Stimulated activated CD8-positive, alpha-beta memory T cell treated with anti-CD3 and anti-CD28 coated beads, Interleukin-2, amount 100 ng/mL, for 48 hours (primary cell): Measurements from ENCODE around the gene SPON1.
"Not testable (repeated sequence)": the region's sequence is repeated elsewhere in the genome, so short reads cannot be mapped to it uniquely, and the experiment has no call there.

Experiments used
- DNase-seq, 2 donors: peaks; one replicate each; pipeline ENCODE4 v3.0.0-alpha.2; 2020; ENCODE audit warnings: low read depth in 2 of 2

SPON1 gene

DNA sequence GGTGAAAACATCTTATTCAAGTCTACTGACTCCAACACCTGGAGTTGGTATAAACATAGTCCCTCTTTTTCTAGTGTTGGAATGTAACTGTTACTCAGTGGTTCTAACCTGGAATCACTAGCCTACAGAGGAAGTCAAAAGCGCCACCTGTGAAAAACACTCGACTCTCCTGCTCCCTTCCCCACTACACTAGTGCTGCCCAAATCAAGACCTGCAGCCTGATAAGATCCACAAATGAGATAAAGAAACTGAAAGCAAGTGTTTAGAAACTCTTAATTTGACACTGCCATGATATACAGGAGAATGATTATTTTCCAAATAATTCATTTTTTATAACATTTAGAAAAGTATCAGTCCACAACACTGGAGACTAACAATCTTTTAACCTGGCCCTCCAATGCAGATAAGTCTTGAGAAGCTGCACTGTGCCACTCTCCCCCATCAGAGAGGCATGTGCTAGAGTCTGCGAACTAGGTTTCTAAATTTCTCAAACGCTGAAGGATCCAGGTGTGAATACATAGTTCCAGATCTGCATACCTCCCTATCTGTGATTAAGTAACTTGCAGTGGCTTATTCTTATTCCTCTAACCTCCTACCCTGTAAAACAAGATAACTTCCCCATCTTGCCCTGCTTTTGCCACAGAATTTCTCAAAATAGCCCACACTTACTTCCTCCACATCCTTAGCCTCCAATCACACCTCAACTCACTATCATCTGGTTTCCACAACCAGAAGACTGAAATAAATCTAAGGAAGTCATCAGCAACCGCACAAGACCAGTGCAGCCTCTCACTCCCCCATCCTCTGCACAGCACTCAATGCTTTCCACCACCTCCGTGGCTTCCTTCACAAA is 308.4 kb downstream of the SPON1 start:
- DNase-seq: no peak

DNA sequence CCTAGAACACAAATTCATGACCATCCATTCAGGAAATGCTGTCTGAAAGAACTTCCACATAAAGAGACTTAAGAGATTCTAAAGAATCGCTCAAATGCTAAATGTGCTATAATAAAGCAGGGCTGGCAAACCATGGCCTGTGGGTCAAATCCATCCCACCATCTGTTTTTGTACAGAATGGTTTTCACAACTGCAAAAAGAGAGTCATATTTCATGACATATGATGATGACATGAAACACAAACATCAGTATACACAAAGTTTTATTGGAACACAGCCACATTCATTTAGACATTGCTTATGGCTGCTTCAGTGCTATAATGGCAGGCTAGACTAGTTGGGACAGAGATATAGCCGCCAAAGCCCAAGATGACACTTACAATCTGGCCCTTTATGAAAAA is 311.4 kb downstream of the SPON1 start:
- DNase-seq: no peak

DNA sequence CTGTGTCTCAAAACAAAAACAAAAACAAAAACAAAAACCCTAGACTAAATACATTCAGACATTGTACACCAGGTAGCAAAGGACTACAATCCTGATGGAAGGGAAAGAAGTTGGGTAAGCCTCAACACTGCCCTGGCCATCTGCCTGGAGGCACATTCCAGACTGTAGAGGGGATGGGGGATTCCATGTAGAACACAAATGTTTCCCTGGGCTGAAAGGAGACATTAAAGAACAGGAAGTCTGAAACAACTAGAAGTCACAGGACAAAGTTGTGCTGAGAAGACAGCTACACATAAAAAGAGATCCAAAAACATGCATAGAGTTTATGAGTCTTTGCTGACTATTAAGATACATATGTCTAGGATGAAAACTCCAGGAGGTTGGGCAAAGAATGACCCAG is 312.6 kb downstream of the SPON1 start:
- DNase-seq: no peak

DNA sequence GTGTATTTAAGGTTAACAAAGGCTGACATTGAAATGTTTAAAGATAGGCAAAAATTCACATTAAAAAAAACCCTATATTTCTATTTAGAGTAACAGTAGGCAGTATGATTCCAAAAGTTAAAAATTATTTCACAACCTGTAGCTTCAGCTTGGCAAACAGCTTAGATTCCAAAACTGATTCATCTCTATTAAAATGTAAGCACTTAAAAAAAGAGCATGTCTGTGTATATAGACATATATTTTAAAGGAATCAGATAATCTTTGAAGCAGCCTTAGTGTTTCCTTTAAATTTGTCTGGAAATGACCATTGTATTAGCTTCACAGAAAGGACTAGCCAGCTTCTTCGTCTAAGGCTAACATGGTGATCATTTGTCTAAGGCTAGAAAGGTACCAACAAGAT is 316.3 kb downstream of the SPON1 start:
- not testable (repeated sequence) for DNase-seq

- no peak for DNase-seq
Measured at GRCh38 chr11:14288189-14288935, 325.8 kb downstream of the SPON1 start.

GRCh38 chr11:14290422-14290821 is 327.9 kb downstream of the SPON1 start:
- no peak for DNase-seq

DNA sequence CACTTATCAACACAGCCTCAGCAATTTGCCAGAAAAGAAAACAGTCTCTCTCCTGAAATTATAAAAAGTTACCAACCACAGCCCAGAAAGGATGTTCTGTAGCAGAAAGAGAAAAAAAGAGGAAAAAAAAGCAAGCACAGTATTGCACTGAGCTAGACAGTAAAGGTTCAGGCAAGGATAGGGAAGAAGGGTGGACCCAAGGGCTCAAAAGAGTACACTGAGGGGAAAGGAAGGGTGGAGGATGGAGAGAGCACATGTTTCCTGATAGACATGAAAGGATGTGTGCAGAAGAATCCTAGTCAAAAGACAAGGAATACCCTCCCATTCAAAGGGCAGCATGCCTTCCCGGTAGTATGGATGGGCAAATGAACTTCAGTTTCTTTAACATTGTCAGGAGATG is 337.4 kb downstream of the SPON1 start:
- DNase-seq: no peak

GRCh38 chr11:14300661-14301304 is 338.3 kb downstream of the SPON1 start:
- no peak for DNase-seq

- no peak for DNase-seq
Measured at GRCh38 chr11:14304601-14305000, 342.1 kb downstream of the SPON1 start.

- no peak for DNase-seq
Measured at GRCh38 chr11:14305649-14306048, 343.1 kb downstream of the SPON1 start.

GRCh38 chr11:14306481-14306880 is 344.0 kb downstream of the SPON1 start:
- no peak for DNase-seq

DNA sequence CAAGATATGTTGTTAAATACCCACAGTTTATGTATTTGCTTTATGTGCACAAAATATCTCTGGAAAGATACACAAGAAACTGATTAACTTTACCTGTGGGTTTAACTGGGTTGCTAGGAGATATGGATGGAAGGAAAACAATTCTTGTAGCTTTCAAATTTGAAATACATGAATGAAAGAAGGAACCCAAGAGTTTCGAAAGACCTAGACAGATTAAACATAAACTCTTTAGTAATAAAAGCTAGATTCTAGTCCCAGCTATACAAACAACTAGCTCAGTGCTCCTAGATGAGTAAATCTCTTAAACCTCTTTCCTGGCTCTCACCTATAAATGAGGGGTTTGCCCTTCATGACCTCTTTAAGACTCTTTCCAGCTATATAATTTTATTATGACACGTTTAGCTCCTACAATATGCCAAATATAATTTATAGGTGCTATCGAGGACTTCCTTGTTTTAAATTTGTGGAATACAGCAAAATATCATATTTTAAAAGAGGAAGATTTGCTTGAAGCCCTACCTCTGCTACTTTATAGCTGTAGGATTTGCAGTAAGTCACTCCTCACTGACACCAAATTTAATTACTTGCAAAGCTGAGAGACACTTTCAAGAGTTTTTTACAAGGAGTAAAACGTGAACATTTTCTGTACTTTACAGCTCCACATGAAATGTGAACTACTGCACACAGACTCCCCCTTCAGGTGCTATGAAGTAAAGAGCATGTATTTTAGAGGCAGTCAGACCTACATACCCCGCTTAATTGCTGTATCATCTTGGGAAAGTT is 345.8 kb downstream of the SPON1 start:
- no peak for DNase-seq

DNA sequence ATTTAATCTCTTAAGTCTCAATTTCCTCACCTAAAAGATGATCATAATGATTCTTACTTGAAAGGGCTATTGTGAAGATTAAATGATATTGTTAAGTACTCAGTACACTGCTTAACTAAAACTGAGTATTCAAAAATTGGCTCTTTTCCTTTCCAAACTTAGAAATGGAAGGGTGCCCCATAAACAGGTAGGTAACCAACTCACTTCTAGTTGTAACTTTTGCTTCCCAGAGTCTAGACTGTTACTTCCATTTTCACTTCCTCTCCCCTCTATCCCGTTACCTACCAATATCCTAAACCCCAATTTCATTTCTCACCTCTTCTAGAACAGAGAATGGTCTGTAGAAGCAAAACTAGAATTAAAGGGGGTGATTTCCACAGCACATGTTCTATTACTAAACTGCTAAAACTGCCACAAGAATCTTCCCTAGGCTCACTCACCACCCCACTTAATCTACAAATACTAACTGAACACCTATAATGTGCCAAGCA is 346.4 kb downstream of the SPON1 start:
- DNase-seq: no peak

- no peak for DNase-seq
Measured at GRCh38 chr11:14309425-14310192, 347.1 kb downstream of the SPON1 start.

DNA sequence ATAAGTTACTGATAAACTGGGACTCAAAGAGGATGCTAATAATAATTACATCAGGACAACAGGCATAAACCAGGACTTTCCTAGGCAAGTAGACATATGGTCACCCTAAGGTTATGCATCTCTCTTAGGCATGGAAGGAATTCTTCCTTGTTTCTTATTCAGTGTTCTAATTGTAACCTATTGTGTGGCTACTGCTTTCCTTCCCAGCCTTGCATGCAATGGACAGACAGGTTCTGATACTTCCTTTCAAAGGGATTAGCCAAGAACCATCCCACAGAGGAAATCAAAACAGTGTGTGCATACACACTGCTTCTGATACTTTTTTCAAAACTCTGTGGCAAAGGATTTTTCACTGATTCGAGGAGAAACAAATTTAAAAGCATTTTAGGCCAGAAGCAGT is 348.2 kb downstream of the SPON1 start:
- no peak for DNase-seq

GRCh38 chr11:14312736-14313438 is 350.4 kb downstream of the SPON1 start:
- no peak for DNase-seq

GRCh38 chr11:14314127-14314526 is 351.6 kb downstream of the SPON1 start:
- no peak for DNase-seq

- DNase-seq: no peak
Measured at GRCh38 chr11:14315130-14315529, 352.6 kb downstream of the SPON1 start.
